ENCODE measurements around the gene SSBP2. TPM values are rescaled to one million over a fixed set of nuclear protein-coding genes. Genes with fewer than 3 reads are reported as not detected.

Gene SSBP2
- total and polyA plus RNA-seq, 2 of the 8 experiments (the other 6 are each of a cell fraction or from before 2014, with no cell fraction given), result 21.5 to 36.2 TPM

- Histone ChIP-seq H3K9me3 (ENCODE audit: insufficient read depth in 2 of 2, low read depth in 1 of 2, low read length in 1 of 2) (no peaks in the 10 kb centered on the region), H4K5ac (ENCODE audit: insufficient read length, low read depth, low read length) (no peak overlapping the region), H3K79me2 (ENCODE audit: control insufficient read depth in 1 of 2, insufficient read depth in 2 of 2, low read length in 2 of 2) (no peaks in the 10 kb centered on the region), H2AFZ (ENCODE audit: low read length) (no peak overlapping the region), H2BK5ac (ENCODE audit: low read depth, low read length) (no peak overlapping the region), H3K79me1 (ENCODE audit: low read depth, low read length) (no peaks in the 10 kb centered on the region), H3K27ac (ENCODE audit: low read depth, low read length) (no peak overlapping the region), H3K56ac (replicated peaks; ENCODE audit: insufficient read length, low read depth, low read length) (no peak overlapping the region), H3K4ac (replicated peaks; ENCODE audit: insufficient read length, low read depth, low read length) (no peak overlapping the region), H3K27me3 (replicated peaks in 1 of 4; ENCODE audit: control insufficient read depth in 3 of 4, extremely low read depth in 1 of 4, insufficient read depth in 3 of 4, low read length in 3 of 4) (no peaks in the 10 kb centered on the region), H3K36me3 (ENCODE audit: control insufficient read depth in 2 of 4, insufficient read depth in 4 of 4, low read length in 3 of 4) (no peaks in the 10 kb centered on the region; a peak in 3 of 8 replicates), H3K4me1 (replicated peaks in 1 of 4; ENCODE audit: control insufficient read depth in 3 of 4, insufficient read depth in 4 of 4, low read length in 3 of 4) (no peaks in the 10 kb centered on the region), H3K9ac (replicated peaks in 1 of 4; ENCODE audit: extremely low read depth in 1 of 4, low read depth in 3 of 4, low read length in 3 of 4) (no peak overlapping the region), H4K91ac (replicated peaks; ENCODE audit: insufficient read length, low read length) (no peak overlapping the region), H3K4me3 (ENCODE audit: extremely low read depth in 1 of 4, insufficient read depth in 2 of 4, low read depth in 3 of 4, low read length in 4 of 4) (no peak overlapping the region), H2BK20ac (ENCODE audit: low read length) (no peak overlapping the region), H3K23ac (ENCODE audit: insufficient read length) (no peak overlapping the region), H2BK12ac (ENCODE audit: low read depth, low read length) (no peak overlapping the region), H3K14ac (ENCODE audit: insufficient read length) (no peak overlapping the region), H3K23me2 (ENCODE audit: low read depth, low read length) (no peaks in the 10 kb centered on the region), H4K8ac (ENCODE audit: extremely low read depth, insufficient read depth, low read length) (no peak overlapping the region), H2AK5ac (ENCODE audit: low read depth, low read length) (no peak overlapping the region), H3K18ac (ENCODE audit: extremely low read depth, low read length) (no peak overlapping the region), H3K4me2 (ENCODE audit: insufficient read depth in 1 of 2, low read depth in 2 of 2, low read length in 2 of 2) (no peak overlapping the region), H2BK120ac (replicated peaks; ENCODE audit: low read depth, low read length) (no peak overlapping the region), H2BK15ac (ENCODE audit: low read length) (no peak overlapping the region), H4K20me1 (replicated peaks in 1 of 2; ENCODE audit: control insufficient read depth in 1 of 2, insufficient read depth in 2 of 2, low read length in 2 of 2) (no peaks in the 10 kb centered on the region)
- CTCF ChIA-PET (ENCODE audit: partially characterized antibody), result no interaction called here
- WGBS, 2 experiments (ENCODE audit: extremely low coverage in 1 of 2, insufficient coverage in 1 of 2, insufficient read length in 1 of 2, insufficient replicate concordance in 2 of 2, low coverage in 1 of 2, low lambda C conversion rate in 2 of 2, missing lambda C conversion rate in 1 of 2), result 86% methylated on average over 3 of the region's 3 CpGs; no CpG with 5 or more reads in 1 of the 2 experiments
- DNase-seq (ENCODE audit: low read depth in 1 of 2, low spot score in 2 of 2) (no peak), FAIRE-seq (no peak)
- POLR2A ChIA-PET (ENCODE audit: partially characterized antibody), result interaction anchor here (1.9 kb wide), 1 partner anchor 8 kb away, joined by 4 read pairs; no protein-coding TSS in a partner anchor
- no peak for TF ChIP-seq SIX5 (IDR thresholded peaks at IDR 0.05; ENCODE audit: low read depth, low read length)
- no peak for TF ChIP-seq SAP30 (IDR thresholded peaks at IDR 0.05; ENCODE audit: insufficient read depth, insufficient replicate concordance, low read length)
- TF ChIP-seq SP2 (IDR thresholded peaks at IDR 0.05; ENCODE audit: low read length), result no peak
- TF ChIP-seq BACH1 (IDR thresholded peaks at IDR 0.05; ENCODE audit: low read length), result no peak
- TF ChIP-seq CBX8 (IDR thresholded peaks at IDR 0.05; ENCODE audit: borderline replicate concordance, low read depth, low read length), result no peak
- no peak for TF ChIP-seq YY1 (IDR thresholded peaks at IDR 0.05; ENCODE audit: low read depth, low read length)
- no peak for TF ChIP-seq RFX5 (IDR thresholded peaks at IDR 0.05; ENCODE audit: borderline replicate concordance, low read depth, low read length)
- no peak for TF ChIP-seq POLR2A (IDR thresholded peaks at IDR 0.05; ENCODE audit: control extremely low read depth in 1 of 2, low read depth in 2 of 2, low read length in 2 of 2)
- TF ChIP-seq KDM4A (IDR thresholded peaks at IDR 0.05; ENCODE audit: low read depth, low read length, severe bottlenecking), result no peak
- TF ChIP-seq NRF1 (IDR thresholded peaks at IDR 0.05; ENCODE audit: low read depth, low read length), result no peak
- no peak for TF ChIP-seq CHD1 (IDR thresholded peaks at IDR 0.05; ENCODE audit: low read depth, low read length)
- no peak for TF ChIP-seq HDAC6 (IDR thresholded peaks at IDR 0.05; ENCODE audit: low read depth, low read length)
- TF ChIP-seq CEBPB (IDR thresholded peaks at IDR 0.05; ENCODE audit: low read depth, low read length), result no peak
- TF ChIP-seq ATF2 (IDR thresholded peaks at IDR 0.05; ENCODE audit: low read length), result no peak
- TF ChIP-seq JUND (IDR thresholded peaks at IDR 0.05; ENCODE audit: low read length), result no peak
Measured at GRCh38 chr5:81633471-81633870, 117.4 kb downstream of the SSBP2 start.
